HL-60 (cell line): ENCODE measurements around the gene PPP1R9A.

Experiments
- DNase-seq, 2 experiments: peaks; one replicate each; pipeline ENCODE4 v3.0.0-alpha.2; 2010 to 2020; ENCODE audit warnings: low read depth in 1 of 2, low spot score in 1 of 2
- H3K27ac ChIP-seq: fragments of 250-450 bp; sonication (Bioruptor Pico); replicated peaks from 2 replicates; pipeline ENCODE4 v1.5.1; 2020; ENCODE audit warnings: mild to moderate bottlenecking, moderate library complexity
- H3K27me3 ChIP-seq: fragments of 250-450 bp; sonication (Bioruptor Pico); 2 replicates; pipeline ENCODE4 v1.5.1; 2021; ENCODE audit warnings: mild to moderate bottlenecking, moderate library complexity; ENCODE audit not compliant: insufficient read depth, poor library complexity, severe bottlenecking
- H3K4me3 ChIP-seq: replicated peaks from 2 replicates; pipeline ENCODE4 v1.5.1; 2011; ENCODE audit warnings: mild to moderate bottlenecking, control low read depth, low read length; ENCODE audit not compliant: insufficient read depth
- GABPA ChIP-seq: IDR thresholded peaks from 2 replicates; pipeline ENCODE4 v1.6.1; 2012; ENCODE audit warnings: low read depth
- POLR2AphosphoS5 ChIP-seq: IDR thresholded peaks from 2 replicates; pipeline ENCODE4 v1.6.1; 2012; ENCODE audit warnings: low read depth
- REST ChIP-seq: IDR thresholded peaks from 2 replicates; pipeline ENCODE4 v1.6.1; 2012; ENCODE audit warnings: low read depth; ENCODE audit not compliant: insufficient replicate concordance
- SPI1 ChIP-seq: IDR thresholded peaks from 2 replicates; pipeline ENCODE4 v1.6.1; 2012; ENCODE audit warnings: low read depth, mild to moderate bottlenecking, borderline replicate concordance
- TF ChIP-seq, protein P1 (sequence below): IDR thresholded peaks from one replicate; pipeline ENCODE4 v1.5.1; 2011; ENCODE audit warnings: low read length, control low read depth, inconsistent platforms; ENCODE audit not compliant: insufficient read depth

The PPP1R9A gene

GRCh38 chr7:95330204-95330960 is 423.0 kb downstream of the PPP1R9A start:
- H3K27ac ChIP-seq: no peak overlapping the region
- no peaks in the 10 kb centered on the region for H3K27me3 ChIP-seq
- no peak for DNase-seq
- no peak overlapping the region for H3K4me3 ChIP-seq
- TF ChIP-seq, protein P1, sequence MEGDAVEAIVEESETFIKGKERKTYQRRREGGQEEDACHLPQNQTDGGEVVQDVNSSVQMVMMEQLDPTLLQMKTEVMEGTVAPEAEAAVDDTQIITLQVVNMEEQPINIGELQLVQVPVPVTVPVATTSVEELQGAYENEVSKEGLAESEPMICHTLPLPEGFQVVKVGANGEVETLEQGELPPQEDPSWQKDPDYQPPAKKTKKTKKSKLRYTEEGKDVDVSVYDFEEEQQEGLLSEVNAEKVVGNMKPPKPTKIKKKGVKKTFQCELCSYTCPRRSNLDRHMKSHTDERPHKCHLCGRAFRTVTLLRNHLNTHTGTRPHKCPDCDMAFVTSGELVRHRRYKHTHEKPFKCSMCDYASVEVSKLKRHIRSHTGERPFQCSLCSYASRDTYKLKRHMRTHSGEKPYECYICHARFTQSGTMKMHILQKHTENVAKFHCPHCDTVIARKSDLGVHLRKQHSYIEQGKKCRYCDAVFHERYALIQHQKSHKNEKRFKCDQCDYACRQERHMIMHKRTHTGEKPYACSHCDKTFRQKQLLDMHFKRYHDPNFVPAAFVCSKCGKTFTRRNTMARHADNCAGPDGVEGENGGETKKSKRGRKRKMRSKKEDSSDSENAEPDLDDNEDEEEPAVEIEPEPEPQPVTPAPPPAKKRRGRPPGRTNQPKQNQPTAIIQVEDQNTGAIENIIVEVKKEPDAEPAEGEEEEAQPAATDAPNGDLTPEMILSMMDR: no peak
- TF ChIP-seq SPI1: no peak
- TF ChIP-seq GABPA: no peak
- no peak for TF ChIP-seq POLR2AphosphoS5
- no peak for TF ChIP-seq REST

DNA sequence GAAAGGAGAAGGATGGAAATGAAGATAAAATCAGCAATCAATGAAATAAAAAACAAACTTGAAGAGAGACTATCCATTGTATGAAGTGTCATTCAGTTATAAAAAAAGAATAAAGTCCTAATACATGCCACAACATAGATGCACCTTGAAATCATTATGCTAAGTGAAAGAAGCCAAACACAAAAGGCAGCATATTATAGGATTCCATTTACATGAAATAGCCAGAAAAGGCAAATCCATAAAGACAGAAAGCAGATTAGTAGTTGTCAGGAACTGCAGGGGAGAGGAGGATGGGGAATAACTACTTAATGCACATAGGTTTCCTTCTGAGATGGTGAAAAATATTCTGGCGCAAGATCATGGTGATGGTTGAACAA is 423.6 kb downstream of the PPP1R9A start:
- Histone ChIP-seq H3K4me3 (no peak overlapping the region), H3K27ac (no peak overlapping the region), H3K27me3 (no peaks in the 10 kb centered on the region)
- DNase-seq: no peak
- TF ChIP-seq GABPA: no peak
- no peak for TF ChIP-seq SPI1
- TF ChIP-seq, protein P1: no peak
- TF ChIP-seq REST: no peak
- no peak for TF ChIP-seq POLR2AphosphoS5

DNA sequence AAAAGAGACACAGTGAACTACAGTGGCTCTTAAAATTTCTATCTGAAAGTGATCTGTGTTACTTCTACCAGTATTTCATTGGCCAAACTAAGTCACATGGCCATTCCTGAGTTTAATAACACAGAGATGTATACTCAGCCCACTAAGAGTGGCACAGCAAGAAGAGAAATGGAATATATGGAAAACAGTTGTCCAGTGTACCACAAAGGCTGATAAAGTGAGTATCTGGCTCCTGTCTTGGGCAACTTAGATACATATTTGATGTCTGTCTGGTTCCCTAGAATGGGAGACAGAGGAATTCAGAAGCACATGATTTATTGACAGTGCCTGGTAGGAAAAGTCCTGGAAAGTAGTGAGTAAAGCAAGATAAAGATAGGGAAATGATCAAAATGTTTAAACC is 427.1 kb downstream of the PPP1R9A start:
- DNase-seq: no peak
- no peak overlapping the region for H3K4me3 ChIP-seq
- TF ChIP-seq REST: no peak
- no peak for TF ChIP-seq POLR2AphosphoS5
- H3K27ac ChIP-seq: no peak overlapping the region
- no peaks in the 10 kb centered on the region for H3K27me3 ChIP-seq
